ENCODE measurements around the gene DOK6. TPM values are rescaled to one million over a fixed set of nuclear protein-coding genes. Genes with fewer than 3 reads are reported as not detected.

The DOK6 gene
- total and polyA plus RNA-seq, 10 of the 15 experiments (the other 5 are each of a cell fraction or from before 2014, with no cell fraction given) = 0.01 to 0.09 (median 0.04) TPM; not detected in 4

GRCh38 chr18:69638056-69638455 lies 237.4 kb downstream of the DOK6 start:
- 5% methylated on average over 1 of the region's 1 CpG for WGBS (ENCODE audit: insufficient coverage, insufficient replicate concordance, low lambda C conversion rate, missing lambda C conversion rate)
- Histone ChIP-seq H3K27me3 (replicated peaks in 1 of 2; ENCODE audit: control insufficient read depth in 2 of 2, insufficient read depth in 2 of 2, low read length in 1 of 2) (no peaks in the 10 kb centered on the region), H3K9ac (ENCODE audit: control insufficient read depth, insufficient read depth, low read length) (no peak overlapping the region), H4K20me1 (ENCODE audit: control insufficient read depth, insufficient read depth) (no peaks in the 10 kb centered on the region), H3K27ac (ENCODE audit: control insufficient read depth, insufficient read depth) (no peak overlapping the region), H3K4me2 (ENCODE audit: control insufficient read depth, insufficient read depth) (no peak overlapping the region), H3K9me3 (replicated peaks; ENCODE audit: control insufficient read depth, insufficient read depth, low read length) (no peaks in the 10 kb centered on the region), H3K36me3 (ENCODE audit: control insufficient read depth in 2 of 2, insufficient read depth in 2 of 2, low read length in 1 of 2) (no peaks in the 10 kb centered on the region), H3K4me1 (ENCODE audit: control insufficient read depth, insufficient read depth, low read length) (no peaks in the 10 kb centered on the region), H3K4me3 (no peak overlapping the region), H2AFZ (ENCODE audit: control insufficient read depth, low read depth, low read length) (no peak overlapping the region), H3K79me2 (ENCODE audit: control insufficient read depth, insufficient read depth, low read length) (no peaks in the 10 kb centered on the region)
- SMC1A ChIA-PET (ENCODE audit: uncharacterized antibody, unreplicated experiment) = interaction anchor here (0.6 to 2.6 kb wide), 3 partner anchors 80 to 449 kb away, joined by 3 to 11 read pairs (median 4); no protein-coding TSS in a partner anchor
- intact Hi-C loops (cut with micrococcal nuclease; ENCODE audit: unreplicated experiment) = loop anchor here (10.0 kb wide), 1 partner anchor 817 kb away; no protein-coding TSS in a partner anchor
- in situ Hi-C loops (cut with MboI) = loop anchor here (10.0 kb wide), 1 partner anchor 457 kb away; no protein-coding TSS in a partner anchor
- BruUV-seq (replicated peaks) = no TSS peak
- DNase-seq (ENCODE audit: low read depth, low spot score) = no peak
- RAD21 ChIA-PET (ENCODE audit: unreplicated experiment) = no interaction called here
- CTCF ChIA-PET = interaction anchor here (1.8 to 3.6 kb wide), 2 partner anchors 448 to 796 kb away, joined by 6 to 25 read pairs; no protein-coding TSS in a partner anchor
- ATAC-seq = no peak
- POLR2A ChIA-PET = no interaction called here
- FAIRE-seq = no peak
- TF ChIP-seq RFX5 (IDR thresholded peaks at IDR 0.05; ENCODE audit: low read depth, low read length) = no peak
- TF ChIP-seq BRCA1 (IDR thresholded peaks at IDR 0.05; ENCODE audit: low read depth, low read length) = no peak
- TF ChIP-seq BMI1 (IDR thresholded peaks at IDR 0.05; ENCODE audit: borderline replicate concordance) = no peak
- no peak for TF ChIP-seq PML (IDR thresholded peaks at IDR 0.05; ENCODE audit: low read length)
- no peak for TF ChIP-seq GABPA (IDR thresholded peaks at IDR 0.05; ENCODE audit: low read depth)
- TF ChIP-seq POLR2AphosphoS5 (IDR thresholded peaks at IDR 0.05; ENCODE audit: low read length) = no peak
- TF ChIP-seq ASH2L (IDR thresholded peaks at IDR 0.05; ENCODE audit: borderline replicate concordance, low read depth) = no peak
- TF ChIP-seq NFYB (IDR thresholded peaks at IDR 0.05; ENCODE audit: insufficient read depth, low read depth, low read length) = no peak
- no peak for TF ChIP-seq RELB (IDR thresholded peaks at IDR 0.05; ENCODE audit: low read depth)
- TF ChIP-seq MTA2 (IDR thresholded peaks at IDR 0.05; ENCODE audit: low read depth) = no peak
